ENCODE measurements around the gene CPNE8.

Gene CPNE8

DNA sequence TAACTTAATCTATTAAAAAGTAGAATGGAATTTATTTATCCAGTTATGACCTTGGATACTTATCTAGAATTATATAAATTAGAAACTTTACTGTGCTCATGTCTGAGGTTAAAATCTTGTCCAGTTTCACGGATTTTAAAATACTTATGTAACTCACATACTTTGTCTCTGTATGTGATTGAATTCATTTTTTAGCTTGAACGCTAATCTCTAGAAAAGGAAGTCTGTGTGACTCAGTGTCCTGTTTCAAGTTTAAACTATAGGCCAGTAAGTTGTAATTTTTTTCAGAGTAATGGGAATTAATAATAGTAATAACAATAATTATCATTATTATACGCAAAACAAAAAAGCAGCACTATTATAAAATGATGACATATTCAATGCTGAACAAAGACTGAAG, 168.6 kb downstream of the CPNE8 start:
- TF ChIP-seq, protein P1, sequence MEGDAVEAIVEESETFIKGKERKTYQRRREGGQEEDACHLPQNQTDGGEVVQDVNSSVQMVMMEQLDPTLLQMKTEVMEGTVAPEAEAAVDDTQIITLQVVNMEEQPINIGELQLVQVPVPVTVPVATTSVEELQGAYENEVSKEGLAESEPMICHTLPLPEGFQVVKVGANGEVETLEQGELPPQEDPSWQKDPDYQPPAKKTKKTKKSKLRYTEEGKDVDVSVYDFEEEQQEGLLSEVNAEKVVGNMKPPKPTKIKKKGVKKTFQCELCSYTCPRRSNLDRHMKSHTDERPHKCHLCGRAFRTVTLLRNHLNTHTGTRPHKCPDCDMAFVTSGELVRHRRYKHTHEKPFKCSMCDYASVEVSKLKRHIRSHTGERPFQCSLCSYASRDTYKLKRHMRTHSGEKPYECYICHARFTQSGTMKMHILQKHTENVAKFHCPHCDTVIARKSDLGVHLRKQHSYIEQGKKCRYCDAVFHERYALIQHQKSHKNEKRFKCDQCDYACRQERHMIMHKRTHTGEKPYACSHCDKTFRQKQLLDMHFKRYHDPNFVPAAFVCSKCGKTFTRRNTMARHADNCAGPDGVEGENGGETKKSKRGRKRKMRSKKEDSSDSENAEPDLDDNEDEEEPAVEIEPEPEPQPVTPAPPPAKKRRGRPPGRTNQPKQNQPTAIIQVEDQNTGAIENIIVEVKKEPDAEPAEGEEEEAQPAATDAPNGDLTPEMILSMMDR (IDR thresholded peaks at IDR 0.05; ENCODE audit: control insufficient read depth, insufficient read depth, low read depth, low read length, missing control alignments), result no peak
- H3K4me3 ChIP-seq (ENCODE audit: control insufficient read depth, low read depth, low read length), result no peak overlapping the region
- DNase-seq (ENCODE audit: low read depth), result no peak

DNA sequence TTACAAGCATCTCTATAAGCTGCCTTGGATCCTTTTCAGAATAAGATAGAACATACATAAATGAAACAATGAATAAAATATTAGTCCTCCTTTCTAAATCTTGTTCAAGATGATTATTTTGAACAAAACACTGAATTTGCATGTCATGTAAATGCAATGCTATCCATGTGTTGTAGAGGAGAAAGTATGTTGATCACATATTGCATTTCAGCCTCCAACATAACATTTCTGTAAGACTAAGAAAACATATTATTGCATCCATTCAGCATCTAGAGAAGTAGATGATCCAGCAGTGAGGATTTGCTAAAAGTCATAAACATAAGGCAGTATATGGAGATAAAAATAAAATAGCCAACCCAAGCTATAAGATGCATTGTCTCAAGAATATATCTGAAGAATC, 172.6 kb downstream of the CPNE8 start:
- no peak overlapping the region for H3K4me3 ChIP-seq (ENCODE audit: control insufficient read depth, low read depth, low read length)
- TF ChIP-seq, protein P1 (IDR thresholded peaks at IDR 0.05; ENCODE audit: control insufficient read depth, insufficient read depth, low read depth, low read length, missing control alignments), result no peak
- DNase-seq (ENCODE audit: low read depth), result no peak

DNA sequence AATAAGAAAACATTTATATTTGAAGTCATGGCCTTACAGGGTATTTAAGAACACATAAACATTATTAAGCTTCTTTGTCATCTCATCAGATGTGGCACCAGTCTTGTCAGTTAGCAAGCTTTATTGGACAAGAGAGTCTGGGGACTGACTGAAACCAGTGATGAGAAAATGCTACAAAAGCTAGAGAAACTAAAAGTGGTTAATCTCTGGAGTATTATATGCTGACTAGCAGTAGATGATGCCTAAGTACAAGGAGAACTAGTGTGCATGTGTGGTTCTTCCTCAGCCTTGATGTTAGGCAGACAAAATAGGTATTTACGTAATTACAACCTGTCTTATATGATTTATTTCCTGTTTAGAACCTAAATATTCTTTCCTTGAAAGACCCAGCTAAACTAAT, 176.5 kb downstream of the CPNE8 start:
- no peak for DNase-seq (ENCODE audit: low read depth)
- H3K4me3 ChIP-seq (ENCODE audit: control insufficient read depth, low read depth, low read length), result no peak overlapping the region
- TF ChIP-seq, protein P1 (IDR thresholded peaks at IDR 0.05; ENCODE audit: control insufficient read depth, insufficient read depth, low read depth, low read length, missing control alignments), result no peak

DNA sequence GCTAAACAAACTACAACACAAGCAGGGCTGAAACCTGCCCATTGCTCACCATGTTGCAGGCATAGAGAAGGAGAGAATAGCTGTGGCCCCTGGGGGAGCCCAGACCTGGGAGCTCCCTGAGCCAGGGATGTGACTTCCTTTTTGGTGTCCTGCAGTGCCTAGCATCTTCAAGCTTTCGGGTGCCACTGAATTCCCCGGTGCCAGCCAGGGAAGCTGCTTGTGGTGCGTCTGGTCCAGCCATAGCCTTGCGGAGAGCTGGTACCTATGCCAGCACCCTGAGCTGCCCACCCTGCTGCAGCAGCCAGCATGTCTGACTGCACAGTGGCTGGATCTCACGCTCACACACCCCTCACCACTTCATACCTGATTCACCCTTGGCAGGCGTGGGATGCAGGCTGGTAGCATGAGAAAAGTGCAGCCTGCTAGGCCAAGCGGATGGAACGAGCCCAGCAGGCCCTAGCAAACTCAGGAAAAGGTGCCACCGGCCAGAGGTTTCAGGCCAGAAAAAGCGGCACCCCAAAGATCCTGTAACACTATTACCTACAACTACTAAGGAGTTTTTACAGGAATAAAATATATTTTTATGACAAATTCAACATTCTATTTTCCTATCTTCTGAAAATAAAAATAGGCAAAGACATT, 183.7 kb downstream of the CPNE8 start:
- DNase-seq (ENCODE audit: low read depth), result no peak
- no peak overlapping the region for H3K4me3 ChIP-seq (ENCODE audit: control insufficient read depth, low read depth, low read length)
- TF ChIP-seq, protein P1 (IDR thresholded peaks at IDR 0.05; ENCODE audit: control insufficient read depth, insufficient read depth, low read depth, low read length, missing control alignments), result no peak

DNA sequence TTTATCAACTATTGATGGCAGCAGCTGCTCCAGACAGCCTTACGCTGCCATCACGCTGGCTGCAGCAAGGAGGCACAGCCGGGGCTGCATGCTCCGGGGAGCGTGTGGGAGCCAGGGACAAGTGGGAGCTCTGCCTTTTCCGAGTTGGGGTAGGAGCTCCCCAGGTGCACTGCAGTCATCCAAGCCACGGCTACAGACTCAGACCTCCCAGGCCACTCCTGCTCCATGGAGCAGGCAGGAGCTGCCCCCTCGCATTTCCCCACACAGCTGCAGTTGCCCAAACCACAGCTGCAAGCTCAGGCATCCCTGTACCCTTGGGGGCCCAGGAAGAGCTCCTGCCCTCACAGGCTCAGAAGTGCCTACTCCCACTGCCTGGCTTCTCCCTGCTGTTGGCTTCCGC, 184.7 kb downstream of the CPNE8 start:
- no peak for DNase-seq (ENCODE audit: low read depth)
- H3K4me3 ChIP-seq (ENCODE audit: control insufficient read depth, low read depth, low read length), result no peak overlapping the region
- TF ChIP-seq, protein P1 (IDR thresholded peaks at IDR 0.05; ENCODE audit: control insufficient read depth, insufficient read depth, low read depth, low read length, missing control alignments), result no peak

DNA sequence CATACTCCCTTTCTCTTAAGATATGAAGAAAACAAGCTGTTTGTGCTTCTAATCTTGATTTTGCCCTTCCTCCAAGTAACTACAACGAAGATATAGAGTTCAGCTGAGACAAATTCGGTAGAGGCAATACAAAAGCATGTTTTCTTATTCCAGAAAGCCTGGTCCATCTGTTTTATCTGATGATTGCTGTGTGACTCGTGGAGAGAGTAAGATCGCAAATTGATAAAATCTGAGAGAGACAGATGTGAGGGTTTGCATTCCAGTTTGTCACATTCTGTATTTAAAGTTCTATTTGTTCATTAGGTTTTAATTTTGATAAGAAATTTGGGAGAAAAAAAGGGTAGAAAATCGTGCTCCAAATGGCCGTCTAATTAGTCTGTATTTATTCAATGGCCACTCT, 192.1 kb downstream of the CPNE8 start:
- no peak for DNase-seq (ENCODE audit: low read depth)
- TF ChIP-seq, protein P1 (IDR thresholded peaks at IDR 0.05; ENCODE audit: control insufficient read depth, insufficient read depth, low read depth, low read length, missing control alignments), result no peak
- no peak overlapping the region for H3K4me3 ChIP-seq (ENCODE audit: control insufficient read depth, low read depth, low read length)
